ENCODE measurements around the gene PRSS23. TPM values are rescaled to one million over a fixed set of nuclear protein-coding genes. Genes with fewer than 3 reads are reported as not detected.

The PRSS23 gene
- total and polyA plus RNA-seq, 7 donors, result 2.3 to 17.8 (median 4.4) TPM

- no peaks in the 10 kb centered on the region for H3K9me3 ChIP-seq
- ATAC-seq (no peak), DNase-seq (no peak)
- intact Hi-C loops (cut with DNase I), result loop anchor here (5.0 kb wide), 3 partner anchors 116 to 196 kb away; partner anchors contain the start of gene ME3 (in 2 of the 2)
- no peak overlapping the region for H3K4me3 ChIP-seq
- H3K4me1 ChIP-seq, result peaks cover 15% of the 10 kb centered on the region
- H3K36me3 ChIP-seq (ENCODE audit: insufficient read depth in 1 of 2, low read depth in 1 of 2), result peaks cover 2 to 7% of the 10 kb centered on the region in 2 donors
- 72 to 80% (median 78%) methylated on average over 5 of the region's 5 CpGs for WGBS, 3 donors
- no peak overlapping the region for H3K27ac ChIP-seq
- no peak for TF ChIP-seq CTCF (IDR thresholded peaks at IDR 0.05)
- H3K27me3 ChIP-seq (ENCODE audit: insufficient read depth in 3 of 3, low read length in 2 of 3), result no peaks in the 10 kb centered on the region
These were observed 3.0 kb downstream of the PRSS23 start for GRCh38 chr11:86803136-86804045.

- Histone ChIP-seq H3K36me3 (ENCODE audit: insufficient read depth in 1 of 2, low read depth in 1 of 2) (peaks cover 4 to 11% of the 10 kb centered on the region in 2 donors), H3K27me3 (ENCODE audit: insufficient read depth in 3 of 3, low read length in 2 of 3) (no peaks in the 10 kb centered on the region), H3K4me3 (no peak overlapping the region), H3K4me1 (peaks cover 15% of the 10 kb centered on the region), H3K9me3 (no peaks in the 10 kb centered on the region), H3K27ac (no peak overlapping the region)
- DNase-seq (no peak), ATAC-seq (no peak)
- no peak for TF ChIP-seq CTCF (IDR thresholded peaks at IDR 0.05)
- 89 to 97% (median 90%) methylated on average over 4 of the region's 4 CpGs for WGBS, 3 donors
- intact Hi-C loops (cut with DNase I), result loop anchor here (5.0 kb wide), 3 partner anchors 118 to 198 kb away; partner anchors contain the start of gene ME3 (in 2 of the 2)
These were observed 4.6 kb downstream of the PRSS23 start for GRCh38 chr11:86804951-86805350.

- Histone ChIP-seq H3K27me3 (ENCODE audit: insufficient read depth in 3 of 3, low read length in 2 of 3) (no peaks in the 10 kb centered on the region), H3K27ac (no peak overlapping the region), H3K36me3 (ENCODE audit: insufficient read depth in 1 of 2, low read depth in 1 of 2) (peaks cover 4 to 11% of the 10 kb centered on the region in 2 donors), H3K4me1 (peaks cover 15% of the 10 kb centered on the region), H3K9me3 (no peaks in the 10 kb centered on the region), H3K4me3 (no peak overlapping the region)
- intact Hi-C loops (cut with DNase I), result no loop called here
- WGBS, 3 donors, result 77 to 83% (median 82%) methylated on average over 2 of the region's 2 CpGs
- no peak for TF ChIP-seq CTCF (IDR thresholded peaks at IDR 0.05)
- DNase-seq, result no peak
- no peak for ATAC-seq
These were observed 5.5 kb downstream of the PRSS23 start for GRCh38 chr11:86805873-86806310.

- peaks cover 4 to 11% of the 10 kb centered on the region in 2 donors for H3K36me3 ChIP-seq (ENCODE audit: insufficient read depth in 1 of 2, low read depth in 1 of 2)
- no peak for ATAC-seq
- H3K4me3 ChIP-seq, result no peak overlapping the region
- H3K9me3 ChIP-seq, result no peaks in the 10 kb centered on the region
- TF ChIP-seq CTCF (IDR thresholded peaks at IDR 0.05), result no peak
- no peak overlapping the region for H3K27ac ChIP-seq
- no peaks in the 10 kb centered on the region for H3K27me3 ChIP-seq (ENCODE audit: insufficient read depth in 3 of 3, low read length in 2 of 3)
- no peak for DNase-seq
- 88 to 97% (median 95%) methylated on average over 3 of the region's 3 CpGs for WGBS, 3 donors
- intact Hi-C loops (cut with DNase I), result no loop called here
- H3K4me1 ChIP-seq, result peaks cover 7% of the 10 kb centered on the region
These were observed 6.6 kb downstream of the PRSS23 start for GRCh38 chr11:86806903-86807302.

All from psoas muscle (tissue), 8 donors.